Left renal pelvis (tissue), 4 donors: ENCODE data around the gene FAM53A. TPM values are rescaled to one million over a fixed set of nuclear protein-coding genes. Genes with fewer than 3 reads are reported as not detected.
"Not testable (repeated sequence)": the region's sequence is repeated elsewhere in the genome, so short reads cannot be mapped to it uniquely, and the experiment has no call there.

Experiments
- DNase-seq, 4 donors: peaks; one replicate each; pipeline ENCODE4 v3.0.0-alpha.2; 2013; ENCODE audit warnings: low read depth in 4 of 4, low spot score in 3 of 4
- polyA plus RNA-seq, 4 donors: library from polyadenylated mRNA; unstranded; fragments of 120-200 nt; gene quantifications; one replicate each; pipeline ENCODE4 v1.2.1, GENCODE V29; 2013; ENCODE audit not compliant: insufficient read length in 4 of 4

The FAM53A gene
- polyA plus RNA-seq, 4 donors = 0.85 to 2.6 (median 1.5) TPM

- no peak for DNase-seq
Measured at GRCh38 chr4:1717129-1718094, 33.3 kb upstream of the FAM53A start.

- DNase-seq = no peak
Measured at GRCh38 chr4:1716065-1716945, 32.2 kb upstream of the FAM53A start.

- DNase-seq = no peak
Measured at GRCh38 chr4:1715002-1715758, 31.1 kb upstream of the FAM53A start.

- DNase-seq = no peak
Measured at GRCh38 chr4:1714303-1715001, 30.3 kb upstream of the FAM53A start.

- no peak for DNase-seq
Measured at GRCh38 chr4:1713003-1713851, 29.1 kb upstream of the FAM53A start.

GRCh38 chr4:1712216-1713002 lies 28.3 kb upstream of the FAM53A start, which contains the start of gene SLBP:
SLBP (minus strand) TSS chr4:1712319; CDS start chr4:1712188, 131 bp downstream.
- DNase-seq = peak; percentile 79 to 86 (median 81)

- no peak for DNase-seq
Measured at GRCh38 chr4:1711571-1712215, 27.6 kb upstream of the FAM53A start.

- no peak for DNase-seq
Measured at GRCh38 chr4:1711055-1711570, 27.0 kb upstream of the FAM53A start.

- DNase-seq = no peak
Measured at GRCh38 chr4:1708581-1708980, 24.5 kb upstream of the FAM53A start.

GRCh38 chr4:1706358-1706757 lies 22.2 kb upstream of the FAM53A start:
- no peak for DNase-seq

GRCh38 chr4:1705732-1706131 lies 21.6 kb upstream of the FAM53A start:
- DNase-seq = no peak

- no peak for DNase-seq
Measured at GRCh38 chr4:1703867-1704266, 19.8 kb upstream of the FAM53A start.

GRCh38 chr4:1701671-1702070 lies 17.6 kb upstream of the FAM53A start:
- not testable (repeated sequence) for DNase-seq

GRCh38 chr4:1695913-1696312 lies 11.8 kb upstream of the FAM53A start:
- DNase-seq = no peak

- DNase-seq = peak in 1 of 4 donors; percentile 51
Measured at GRCh38 chr4:1693131-1693896, 9.2 kb upstream of the FAM53A start.

GRCh38 chr4:1691737-1692373 lies 7.7 kb upstream of the FAM53A start:
- DNase-seq = no peak
